HepG2 (cell line): Measurements from ENCODE around the gene SRF. TPM values are rescaled to one million over a fixed set of nuclear protein-coding genes. Genes with fewer than 3 reads are reported as not detected.

Experiments
- FOXC1 ChIP-seq: sonication (generic); formaldehyde crosslinking; IDR thresholded peaks from 2 replicates; pipeline ENCODE4 v1.8.0; 2022; ENCODE audit warnings: mild to moderate bottlenecking, missing genetic modification reagents, borderline replicate concordance
- JUND ChIP-seq: sonication (generic); formaldehyde crosslinking; IDR thresholded peaks from 2 replicates; pipeline ENCODE4 v1.8.0; 2022; ENCODE audit warnings: mild to moderate bottlenecking, missing genetic modification reagents
- MATR3 ChIP-seq: sonication (generic); formaldehyde crosslinking; IDR thresholded peaks from 2 replicates; pipeline ENCODE4 v1.4.0; 2020; ENCODE audit warnings: missing genetic modification reagents
- POLR2G ChIP-seq: fragments of 200-400 bp; formaldehyde crosslinking; IDR thresholded peaks from 2 replicates; pipeline ENCODE4 v1.6.1; 2018; ENCODE audit warnings: mild to moderate bottlenecking, low read depth, low read length, moderate library complexity
- SATB2 ChIP-seq: sonication (generic); formaldehyde crosslinking; IDR thresholded peaks from 2 replicates; pipeline ENCODE4 v1.5.0; 2020; ENCODE audit warnings: missing genetic modification reagents
- SP4 ChIP-seq: sonication (generic); formaldehyde crosslinking; IDR thresholded peaks from 2 replicates; pipeline ENCODE4 v1.8.1; 2023; ENCODE audit warnings: mild to moderate bottlenecking, missing genetic modification reagents
- ZC3H13 ChIP-seq: sonication (generic); formaldehyde crosslinking; IDR thresholded peaks from 2 replicates; pipeline ENCODE4 v1.8.1; 2023; ENCODE audit warnings: mild to moderate bottlenecking, missing genetic modification reagents, moderate library complexity
- ZNF230 ChIP-seq: sonication (generic); formaldehyde crosslinking; IDR thresholded peaks from 2 replicates; pipeline ENCODE4 v1.4.0; 2020; ENCODE audit warnings: mild to moderate bottlenecking, missing genetic modification reagents
- polyA plus RNA-seq, 8 experiments: library from polyadenylated mRNA; depleted of rRNA in 3 of 8; stranded (reverse) in 7 of 8; unstranded in 1 of 8; fragments of >200 nt; fragmentation: Illumina TruSeq in 4 of 8; extraction: Trizol in 4 of 8; gene quantifications; 2 replicates each; pipeline versions ENCODE4 v1.2.1 to v1.2.3, GENCODE V29; 2011 to 2016; ENCODE audit warnings: low read depth in 4 of 8, missing spikeins in 1 of 8, mixed read lengths in 1 of 8; ENCODE audit not compliant: insufficient read depth in 1 of 8
- total RNA-seq, 5 experiments: library from RNA; depleted of rRNA; stranded (reverse); fragments of >200 nt; fragmentation: Illumina TruSeq; extraction: Trizol; gene quantifications; 2 replicates each; pipeline ENCODE4 v1.2.3, GENCODE V29; 2016; ENCODE audit warnings: low read depth in 1 of 5
- TF ChIP-seq, protein P1 (sequence below): IDR thresholded peaks from 2 replicates; pipeline ENCODE4 v1.6.1; 2012; ENCODE audit warnings: low read depth, low read length, improper control_type of control experiment
- TF ChIP-seq, protein P2 (sequence below): sonication (generic); formaldehyde crosslinking; IDR thresholded peaks from 2 replicates; pipeline ENCODE4 v1.4.0; 2020; ENCODE audit warnings: missing genetic modification reagents, mild to moderate bottlenecking, borderline replicate concordance
- TF ChIP-seq, protein P3 (sequence below): sonication (generic); formaldehyde crosslinking; IDR thresholded peaks from 2 replicates; pipeline ENCODE4 v1.9.0; 2022; ENCODE audit warnings: low read depth, missing genetic modification reagents
- TF ChIP-seq, protein P4 (sequence below), 2 experiments: fragments of 450-650 bp in 1 of 2; sonication (generic) in 1 of 2; formaldehyde crosslinking; IDR thresholded peaks; 2 replicates each; pipeline versions ENCODE4 v1.5.0 to v1.8.0; 2020 to 2022; ENCODE audit warnings: mild to moderate bottlenecking in 1 of 2, missing genetic modification reagents in 1 of 2

The SRF gene
- total and polyA plus RNA-seq, 2 of the 13 experiments (the other 11 are each of a cell fraction or from before 2014, with no cell fraction given) = 25.5 to 44.1 TPM

DNA sequence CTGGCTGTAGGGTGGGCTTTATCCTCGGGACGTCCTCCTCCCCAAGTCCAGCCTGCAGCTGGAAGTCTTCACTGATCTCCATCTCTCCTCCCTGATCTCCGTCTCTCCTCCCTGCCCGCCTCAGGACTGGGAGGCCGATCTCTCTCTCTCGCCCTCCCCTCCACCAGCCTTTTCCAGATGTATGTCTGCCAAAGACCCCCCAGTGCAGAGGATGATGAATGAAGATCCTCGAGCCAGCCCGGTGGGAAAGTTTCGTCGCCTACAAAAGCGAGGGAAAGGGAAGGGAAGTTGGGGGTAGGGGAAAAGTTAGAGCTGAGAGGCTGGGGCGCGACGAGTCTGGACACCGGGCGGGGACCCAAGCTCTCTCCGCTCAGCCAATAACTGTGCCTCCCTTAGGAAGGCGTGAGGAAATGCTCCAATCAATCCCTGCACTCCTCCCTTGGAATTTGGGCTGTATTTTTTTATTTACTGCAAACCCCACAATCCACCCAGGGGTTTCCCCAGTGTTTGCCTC lies 595 bp upstream of the SRF start (continued):
- 0 out of 2 replicates have a peak, but pooled peaks have one; percentile 4 for TF ChIP-seq SATB2
- no peak; the same call in 1 of the 2 replicates for TF ChIP-seq POLR2G
- no peak for TF ChIP-seq JUND (CRISPR knock-in tag)
- TF ChIP-seq ZC3H13 (CRISPR knock-in tag) = peak; percentile 83
- TF ChIP-seq, protein P1, sequence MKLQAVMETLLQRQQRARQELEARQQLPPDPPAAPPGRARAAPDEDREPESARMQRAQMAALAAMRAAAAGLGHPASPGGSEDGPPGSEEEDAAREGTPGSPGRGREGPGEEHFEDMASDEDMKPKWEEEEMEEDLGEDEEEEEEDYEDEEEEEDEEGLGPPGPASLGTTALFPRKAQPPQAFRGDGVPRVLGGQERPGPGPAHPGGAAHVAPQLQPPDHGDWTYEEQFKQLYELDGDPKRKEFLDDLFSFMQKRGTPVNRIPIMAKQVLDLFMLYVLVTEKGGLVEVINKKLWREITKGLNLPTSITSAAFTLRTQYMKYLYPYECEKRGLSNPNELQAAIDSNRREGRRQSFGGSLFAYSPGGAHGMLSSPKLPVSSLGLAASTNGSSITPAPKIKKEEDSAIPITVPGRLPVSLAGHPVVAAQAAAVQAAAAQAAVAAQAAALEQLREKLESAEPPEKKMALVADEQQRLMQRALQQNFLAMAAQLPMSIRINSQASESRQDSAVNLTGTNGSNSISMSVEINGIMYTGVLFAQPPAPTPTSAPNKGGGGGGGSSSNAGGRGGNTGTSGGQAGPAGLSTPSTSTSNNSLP = no peak
- peak; percentile 66; the same call in 1 of the 2 replicates for TF ChIP-seq ZNF230
- TF ChIP-seq, protein P2, sequence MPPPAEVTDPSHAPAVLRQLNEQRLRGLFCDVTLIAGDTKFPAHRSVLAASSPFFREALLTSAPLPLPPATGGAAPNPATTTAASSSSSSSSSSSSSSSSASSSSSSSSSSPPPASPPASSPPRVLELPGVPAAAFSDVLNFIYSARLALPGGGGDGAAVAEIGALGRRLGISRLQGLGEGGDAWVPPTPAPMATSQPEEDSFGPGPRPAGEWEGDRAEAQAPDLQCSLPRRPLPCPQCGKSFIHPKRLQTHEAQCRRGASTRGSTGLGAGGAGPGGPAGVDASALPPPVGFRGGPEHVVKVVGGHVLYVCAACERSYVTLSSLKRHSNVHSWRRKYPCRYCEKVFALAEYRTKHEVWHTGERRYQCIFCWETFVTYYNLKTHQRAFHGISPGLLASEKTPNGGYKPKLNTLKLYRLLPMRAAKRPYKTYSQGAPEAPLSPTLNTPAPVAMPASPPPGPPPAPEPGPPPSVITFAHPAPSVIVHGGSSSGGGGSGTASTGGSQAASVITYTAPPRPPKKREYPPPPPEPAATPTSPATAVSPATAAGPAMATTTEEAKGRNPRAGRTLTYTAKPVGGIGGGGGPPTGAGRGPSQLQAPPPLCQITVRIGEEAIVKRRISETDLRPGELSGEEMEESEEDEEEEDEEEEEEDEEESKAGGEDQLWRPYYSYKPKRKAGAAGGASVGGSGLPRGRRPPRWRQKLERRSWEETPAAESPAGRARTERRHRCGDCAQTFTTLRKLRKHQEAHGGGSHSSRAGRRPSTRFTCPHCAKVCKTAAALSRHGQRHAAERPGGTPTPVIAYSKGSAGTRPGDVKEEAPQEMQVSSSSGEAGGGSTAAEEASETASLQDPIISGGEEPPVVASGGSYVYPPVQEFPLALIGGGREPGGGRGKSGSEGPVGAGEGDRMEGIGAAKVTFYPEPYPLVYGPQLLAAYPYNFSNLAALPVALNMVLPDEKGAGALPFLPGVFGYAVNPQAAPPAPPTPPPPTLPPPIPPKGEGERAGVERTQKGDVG (CRISPR knock-in tag) = no peak
- TF ChIP-seq, protein P3, sequence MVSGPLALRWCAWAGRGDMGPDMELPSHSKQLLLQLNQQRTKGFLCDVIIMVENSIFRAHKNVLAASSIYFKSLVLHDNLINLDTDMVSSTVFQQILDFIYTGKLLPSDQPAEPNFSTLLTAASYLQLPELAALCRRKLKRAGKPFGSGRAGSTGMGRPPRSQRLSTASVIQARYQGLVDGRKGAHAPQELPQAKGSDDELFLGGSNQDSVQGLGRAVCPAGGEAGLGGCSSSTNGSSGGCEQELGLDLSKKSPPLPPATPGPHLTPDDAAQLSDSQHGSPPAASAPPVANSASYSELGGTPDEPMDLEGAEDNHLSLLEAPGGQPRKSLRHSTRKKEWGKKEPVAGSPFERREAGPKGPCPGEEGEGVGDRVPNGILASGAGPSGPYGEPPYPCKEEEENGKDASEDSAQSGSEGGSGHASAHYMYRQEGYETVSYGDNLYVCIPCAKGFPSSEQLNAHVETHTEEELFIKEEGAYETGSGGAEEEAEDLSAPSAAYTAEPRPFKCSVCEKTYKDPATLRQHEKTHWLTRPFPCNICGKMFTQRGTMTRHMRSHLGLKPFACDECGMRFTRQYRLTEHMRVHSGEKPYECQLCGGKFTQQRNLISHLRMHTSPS = no peak
- TF ChIP-seq, protein P4, sequence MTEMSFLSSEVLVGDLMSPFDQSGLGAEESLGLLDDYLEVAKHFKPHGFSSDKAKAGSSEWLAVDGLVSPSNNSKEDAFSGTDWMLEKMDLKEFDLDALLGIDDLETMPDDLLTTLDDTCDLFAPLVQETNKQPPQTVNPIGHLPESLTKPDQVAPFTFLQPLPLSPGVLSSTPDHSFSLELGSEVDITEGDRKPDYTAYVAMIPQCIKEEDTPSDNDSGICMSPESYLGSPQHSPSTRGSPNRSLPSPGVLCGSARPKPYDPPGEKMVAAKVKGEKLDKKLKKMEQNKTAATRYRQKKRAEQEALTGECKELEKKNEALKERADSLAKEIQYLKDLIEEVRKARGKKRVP (CRISPR knock-in tag; IDR thresholded peaks at IDR 0.05) = 0 out of 4 replicates have a peak, but pooled peaks of 1 of the 2 experiments have one; percentile 44
- no peak for TF ChIP-seq SP4 (CRISPR knock-in tag)
- TF ChIP-seq MATR3 (CRISPR knock-in tag) = no peak
- TF ChIP-seq FOXC1 = no peak
